Non-pigmented ciliary epithelial cell (primary cell): Measurements from ENCODE around the gene CDHR2.

Source experiments
- DNase-seq: peaks from one replicate; pipeline ENCODE4 v3.0.0-alpha.2; 2010; ENCODE audit warnings: low read depth

Gene CDHR2

GRCh38 chr5:176620333-176620981, 71.3 kb downstream of the CDHR2 start:
- no peak for DNase-seq

- no peak for DNase-seq
Observed at GRCh38 chr5:176621661-176622079, 72.5 kb downstream of the CDHR2 start.

GRCh38 chr5:176624142-176624541, 75.0 kb downstream of the CDHR2 start:
- DNase-seq: no peak

- DNase-seq: no peak
Observed at GRCh38 chr5:176624938-176625337, 75.8 kb downstream of the CDHR2 start.

GRCh38 chr5:176625512-176625911, 76.4 kb downstream of the CDHR2 start:
- no peak for DNase-seq

GRCh38 chr5:176625966-176626875, 77.1 kb downstream of the CDHR2 start:
- no peak for DNase-seq

GRCh38 chr5:176626876-176627236, 77.7 kb downstream of the CDHR2 start:
- no peak for DNase-seq

GRCh38 chr5:176627582-176627981, 78.4 kb downstream of the CDHR2 start:
- DNase-seq: no peak

GRCh38 chr5:176628406-176629228, 79.5 kb downstream of the CDHR2 start:
- DNase-seq: no peak

GRCh38 chr5:176629317-176629852, 80.2 kb downstream of the CDHR2 start:
- DNase-seq: no peak

GRCh38 chr5:176629853-176630680, 80.9 kb downstream of the CDHR2 start, which contains the start of the genes EIF4E1B and SNCB:
Gene EIF4E1B (plus strand): TSS chr5:176630675. CDS start chr5:176642788, 12,113 bp downstream.
Gene SNCB (minus strand): TSS chr5:176630534. CDS start chr5:176629654, 880 bp downstream.
- no peak for DNase-seq

- DNase-seq: no peak
Observed at GRCh38 chr5:176630681-176631222, 81.6 kb downstream of the CDHR2 start.

GRCh38 chr5:176631383-176632200, 82.5 kb downstream of the CDHR2 start:
- DNase-seq: no peak

GRCh38 chr5:176632745-176633144, 83.6 kb downstream of the CDHR2 start:
- no peak for DNase-seq

GRCh38 chr5:176633598-176633997, 84.5 kb downstream of the CDHR2 start:
- DNase-seq: no peak

- no peak for DNase-seq
Observed at GRCh38 chr5:176636426-176636825, 87.3 kb downstream of the CDHR2 start.

GRCh38 chr5:176637556-176637955, 88.4 kb downstream of the CDHR2 start:
- no peak for DNase-seq

- DNase-seq: no peak
Observed at GRCh38 chr5:176638437-176638836, 89.3 kb downstream of the CDHR2 start.

GRCh38 chr5:176639208-176639607, 90.1 kb downstream of the CDHR2 start:
- no peak for DNase-seq

- no peak for DNase-seq
Observed at GRCh38 chr5:176639981-176640380, 90.8 kb downstream of the CDHR2 start.
